ENCODE data around the gene GAL. TPM values are rescaled to one million over a fixed set of nuclear protein-coding genes. Genes with fewer than 3 reads are reported as not detected.

Gene GAL
- total RNA-seq, 1 experiment from 2014 or later, result 72.6 TPM

- H3K4me3 Mint-ChIP-seq (ENCODE audit: unreplicated experiment), result no peak overlapping the region
- DNase-seq, result no peak
- peaks cover 11% of the 10 kb centered on the region for H3K36me3 Mint-ChIP-seq (ENCODE audit: insufficient read depth, unreplicated experiment)
- Histone ChIP-seq H3K4me1 (0 out of 2 replicates have a peak, but pooled peaks cover 8% of the 10 kb centered on the region), H3K9me3 (no peaks in the 10 kb centered on the region), H3K27me3 (replicated peaks; ENCODE audit: control insufficient read depth, insufficient read depth, low read length) (no peaks in the 10 kb centered on the region), H3K4me3 (ENCODE audit: low read depth, low read length) (no peak overlapping the region), H3K36me3 (ENCODE audit: control insufficient read depth, insufficient read depth, low read length) (no peaks in the 10 kb centered on the region)
- no peaks in the 10 kb centered on the region for H3K27me3 Mint-ChIP-seq (ENCODE audit: insufficient read depth, unreplicated experiment)
- intact Hi-C loops (cut with micrococcal nuclease; ENCODE audit: unreplicated experiment), result no loop called here
- H3K27ac Mint-ChIP-seq (ENCODE audit: unreplicated experiment), result no peak overlapping the region
- no TSS peak for BruUV-seq (replicated peaks)
- ChIA-PET CTCF (no interaction called here), POLR2A (no interaction called here)
- H3K9me3 Mint-ChIP-seq (ENCODE audit: unreplicated experiment), result no peaks in the 10 kb centered on the region
- H3K4me1 Mint-ChIP-seq (ENCODE audit: low read depth, unreplicated experiment), result peaks cover 7% of the 10 kb centered on the region
- TF ChIP-seq CTCF (IDR thresholded peaks at IDR 0.05; ENCODE audit: insufficient read depth in 1 of 2, low read depth in 1 of 2, low read length in 1 of 2, severe bottlenecking in 1 of 2, unreplicated experiment in 1 of 2), result no peak
Measured at GRCh38 chr11:68687311-68687710, 3.0 kb downstream of the GAL start.

GRCh38 chr11:68687986-68688385 is 3.6 kb downstream of the GAL start:
- Histone ChIP-seq H3K4me1 (0 out of 2 replicates have a peak, but pooled peaks cover 8% of the 10 kb centered on the region), H3K4me3 (ENCODE audit: low read depth, low read length) (no peak overlapping the region), H3K9me3 (no peaks in the 10 kb centered on the region), H3K36me3 (ENCODE audit: control insufficient read depth, insufficient read depth, low read length) (no peaks in the 10 kb centered on the region), H3K27me3 (replicated peaks; ENCODE audit: control insufficient read depth, insufficient read depth, low read length) (no peaks in the 10 kb centered on the region)
- BruUV-seq (replicated peaks), result no TSS peak
- peaks cover 7% of the 10 kb centered on the region for H3K4me1 Mint-ChIP-seq (ENCODE audit: low read depth, unreplicated experiment)
- H3K9me3 Mint-ChIP-seq (ENCODE audit: unreplicated experiment), result no peaks in the 10 kb centered on the region
- TF ChIP-seq CTCF (IDR thresholded peaks at IDR 0.05; ENCODE audit: insufficient read depth in 1 of 2, low read depth in 1 of 2, low read length in 1 of 2, severe bottlenecking in 1 of 2, unreplicated experiment in 1 of 2), result no peak
- H3K27me3 Mint-ChIP-seq (ENCODE audit: insufficient read depth, unreplicated experiment), result no peaks in the 10 kb centered on the region
- POLR2A ChIA-PET, result no interaction called here
- peak in 1 of 2 experiments; percentile 39 for DNase-seq
- CTCF ChIA-PET, result no interaction called here
- no peak overlapping the region for H3K4me3 Mint-ChIP-seq (ENCODE audit: unreplicated experiment)
- intact Hi-C loops (cut with micrococcal nuclease; ENCODE audit: unreplicated experiment), result no loop called here
- H3K27ac Mint-ChIP-seq (ENCODE audit: unreplicated experiment), result no peak overlapping the region
- peaks cover 11% of the 10 kb centered on the region for H3K36me3 Mint-ChIP-seq (ENCODE audit: insufficient read depth, unreplicated experiment)

GRCh38 chr11:68688881-68689280 is 4.5 kb downstream of the GAL start:
- Mint-ChIP-seq H3K4me3 (ENCODE audit: unreplicated experiment) (no peak overlapping the region), H3K27me3 (ENCODE audit: insufficient read depth, unreplicated experiment) (no peaks in the 10 kb centered on the region)
- TF ChIP-seq CTCF (IDR thresholded peaks at IDR 0.05; ENCODE audit: insufficient read depth in 1 of 2, low read depth in 1 of 2, low read length in 1 of 2, severe bottlenecking in 1 of 2, unreplicated experiment in 1 of 2), result no peak

More at GRCh38 chr11:68688881-68689280, 4.5 kb downstream of the GAL start:
- intact Hi-C loops (cut with micrococcal nuclease; ENCODE audit: unreplicated experiment), result no loop called here
- ChIA-PET CTCF (interaction anchor here (0.7 kb wide), 1 partner anchor 207 kb away, joined by 3 read pairs; no protein-coding TSS in a partner anchor), POLR2A (no interaction called here)
- Histone ChIP-seq H3K9me3 (no peaks in the 10 kb centered on the region), H3K36me3 (ENCODE audit: control insufficient read depth, insufficient read depth, low read length) (no peaks in the 10 kb centered on the region), H3K27me3 (replicated peaks; ENCODE audit: control insufficient read depth, insufficient read depth, low read length) (no peaks in the 10 kb centered on the region), H3K4me3 (ENCODE audit: low read depth, low read length) (no peak overlapping the region), H3K4me1 (0 out of 2 replicates have a peak, but pooled peaks cover 7% of the 10 kb centered on the region)
- no peaks in the 10 kb centered on the region for H3K9me3 Mint-ChIP-seq (ENCODE audit: unreplicated experiment)
- peaks cover 11% of the 10 kb centered on the region for H3K36me3 Mint-ChIP-seq (ENCODE audit: insufficient read depth, unreplicated experiment)
- DNase-seq, result no peak
- H3K4me1 Mint-ChIP-seq (ENCODE audit: low read depth, unreplicated experiment), result peaks cover 7% of the 10 kb centered on the region
- BruUV-seq (replicated peaks), result no TSS peak
- no peak overlapping the region for H3K27ac Mint-ChIP-seq (ENCODE audit: unreplicated experiment)
